Measurements from ENCODE around the gene SPATA31D4.
"Not testable (repeated sequence)": the region's sequence is repeated elsewhere in the genome, so short reads cannot be mapped to it uniquely, and the experiment has no call there.

SPATA31D4 gene

GRCh38 chr9:81928305-81928704 lies at the start of gene SPATA31D4:
Gene SPATA31D4, plus strand, starts transcription at chr9:81928428. Its CDS starts 86 bp downstream, at chr9:81928514.
- intact Hi-C loops (cut with DNase I); DNase-seq: not testable (repeated sequence)

- no peak for DNase-seq
- intact Hi-C loops (cut with DNase I), result no loop called here
Measured at GRCh38 chr9:81878530-81878929, 49.7 kb upstream of the SPATA31D4 start.

DNA sequence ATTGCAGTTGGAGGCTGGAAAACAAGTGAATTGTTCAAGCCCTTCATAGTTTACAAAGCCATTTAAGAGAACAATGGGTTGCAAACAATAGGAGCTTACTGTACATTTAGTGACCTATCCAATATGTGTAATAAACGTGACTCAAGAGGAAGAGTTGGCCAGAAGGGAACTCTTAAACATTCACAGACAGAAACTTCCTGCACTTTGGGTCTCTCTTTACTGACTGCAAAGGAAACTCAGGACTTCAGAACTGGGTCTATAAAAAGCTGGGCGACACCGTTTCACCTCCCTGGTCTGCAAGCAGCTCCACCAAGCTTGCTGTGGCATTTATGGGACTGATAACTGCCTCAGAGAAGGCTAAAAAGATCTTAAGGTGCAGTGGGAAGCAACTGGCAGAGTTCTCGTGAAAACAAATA lies 48.7 kb upstream of the SPATA31D4 start:
- intact Hi-C loops (cut with DNase I), result no loop called here

GRCh38 chr9:81885602-81886001 lies 42.6 kb upstream of the SPATA31D4 start:
- intact Hi-C loops (cut with DNase I), result no loop called here
- DNase-seq, result no peak

More for the DNA sequence above, 48.7 kb upstream of the SPATA31D4 start:
- DNase-seq, result no peak

DNA sequence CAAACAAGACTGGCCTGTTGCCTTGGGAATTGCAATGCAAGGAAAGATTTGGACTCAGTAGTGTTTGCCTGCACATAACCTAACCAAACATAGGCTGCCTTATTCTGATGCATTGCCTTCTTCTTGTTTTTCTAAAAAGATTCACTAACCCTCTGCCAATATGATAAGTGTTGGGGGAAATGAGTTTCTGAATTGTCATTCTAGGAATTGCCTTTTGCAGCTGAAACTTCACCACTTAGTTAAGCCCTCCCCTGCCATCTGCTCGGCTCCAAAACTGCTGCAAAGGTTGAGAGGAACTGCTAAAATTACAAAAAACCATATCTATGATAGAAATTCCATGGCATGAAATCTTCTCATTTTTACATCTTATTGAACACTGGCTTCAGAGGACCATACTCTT lies 41.6 kb upstream of the SPATA31D4 start:
- intact Hi-C loops (cut with DNase I), result no loop called here
- DNase-seq, result peak in 3 of 10 donors; percentile 10 to 81 (median 19)

DNA sequence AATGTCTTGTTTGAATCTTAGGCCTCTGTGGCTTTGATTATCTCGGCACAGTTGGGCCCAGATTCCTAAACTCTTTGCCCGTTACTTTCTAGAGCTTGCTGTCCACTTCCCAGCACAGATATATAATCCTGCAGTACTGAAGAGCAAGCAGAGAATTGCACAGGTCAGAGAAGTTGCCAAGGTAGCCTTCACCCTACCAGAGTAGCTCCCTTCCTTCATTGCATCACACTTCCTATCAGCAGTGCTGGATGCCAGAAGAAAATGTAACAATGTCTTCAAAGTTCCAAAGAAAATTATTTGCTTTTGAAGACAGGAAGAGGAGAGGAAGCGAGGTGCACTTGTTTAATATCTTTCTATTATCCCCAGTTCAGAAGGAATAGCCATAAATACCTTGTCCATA lies 38.1 kb upstream of the SPATA31D4 start:
- intact Hi-C loops (cut with DNase I), result no loop called here
- DNase-seq, result no peak

GRCh38 chr9:81892440-81892839 lies 35.8 kb upstream of the SPATA31D4 start:
- intact Hi-C loops (cut with DNase I), result no loop called here
- DNase-seq, result no peak

GRCh38 chr9:81893929-81894328 lies 34.3 kb upstream of the SPATA31D4 start:
- intact Hi-C loops (cut with DNase I), result no loop called here
- no peak for DNase-seq

GRCh38 chr9:81894891-81895290 lies 33.3 kb upstream of the SPATA31D4 start:
- intact Hi-C loops (cut with DNase I), result no loop called here
- no peak for DNase-seq

- intact Hi-C loops (cut with DNase I), result no loop called here
- DNase-seq, result no peak
Measured at GRCh38 chr9:81896070-81896469, 32.2 kb upstream of the SPATA31D4 start.

- no peak for DNase-seq
- intact Hi-C loops (cut with DNase I), result no loop called here
Measured at GRCh38 chr9:81898851-81899250, 29.4 kb upstream of the SPATA31D4 start.

GRCh38 chr9:81902196-81902595 lies 26.0 kb upstream of the SPATA31D4 start:
- no peak for DNase-seq
- intact Hi-C loops (cut with DNase I), result no loop called here

- intact Hi-C loops (cut with DNase I), result no loop called here
- DNase-seq, result no peak
Measured at GRCh38 chr9:81902626-81903025, 25.6 kb upstream of the SPATA31D4 start.

GRCh38 chr9:81906671-81907070 lies 21.6 kb upstream of the SPATA31D4 start:
- DNase-seq, result no peak
- intact Hi-C loops (cut with DNase I), result no loop called here

- intact Hi-C loops (cut with DNase I), result no loop called here
- no peak for DNase-seq
Measured at GRCh38 chr9:81912135-81912534, 16.1 kb upstream of the SPATA31D4 start.

- intact Hi-C loops (cut with DNase I), result no loop called here
- DNase-seq, result no peak
Measured at GRCh38 chr9:81915801-81916505, 12.3 kb upstream of the SPATA31D4 start.

DNA sequence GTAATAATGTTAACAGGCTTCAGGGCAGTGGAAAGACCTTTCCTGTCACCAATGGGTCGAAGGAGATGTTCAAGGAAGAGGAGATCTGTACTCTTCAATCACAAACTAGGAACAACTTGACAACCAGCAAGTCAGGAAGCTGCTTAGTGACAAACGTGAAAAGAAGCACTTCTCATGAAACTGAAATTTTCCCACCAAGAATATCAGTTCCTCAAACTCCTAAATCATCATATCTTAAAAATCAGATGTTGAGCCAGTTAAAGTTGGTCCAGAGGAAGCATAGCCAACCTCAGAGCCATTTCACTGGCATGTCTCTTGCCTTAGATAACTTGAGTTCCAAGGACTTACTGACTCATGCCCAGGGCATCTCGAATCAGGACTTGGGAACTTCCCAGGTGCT lies 9.7 kb upstream of the SPATA31D4 start:
- intact Hi-C loops (cut with DNase I); DNase-seq: not testable (repeated sequence)

- DNase-seq; intact Hi-C loops (cut with DNase I): not testable (repeated sequence)
Measured at GRCh38 chr9:81930147-81930546, 1.9 kb downstream of the SPATA31D4 start.

- DNase-seq; intact Hi-C loops (cut with DNase I): not testable (repeated sequence)
Measured at GRCh38 chr9:81933547-81933946, 5.3 kb downstream of the SPATA31D4 start.

- intact Hi-C loops (cut with DNase I); DNase-seq: not testable (repeated sequence)
Measured at GRCh38 chr9:81943393-81943792, 15.2 kb downstream of the SPATA31D4 start, which contains the start of gene SPATA31D3. Gene SPATA31D3, plus strand, starts transcription at chr9:81943500. Its CDS starts 86 bp downstream, at chr9:81943586.

DNA sequence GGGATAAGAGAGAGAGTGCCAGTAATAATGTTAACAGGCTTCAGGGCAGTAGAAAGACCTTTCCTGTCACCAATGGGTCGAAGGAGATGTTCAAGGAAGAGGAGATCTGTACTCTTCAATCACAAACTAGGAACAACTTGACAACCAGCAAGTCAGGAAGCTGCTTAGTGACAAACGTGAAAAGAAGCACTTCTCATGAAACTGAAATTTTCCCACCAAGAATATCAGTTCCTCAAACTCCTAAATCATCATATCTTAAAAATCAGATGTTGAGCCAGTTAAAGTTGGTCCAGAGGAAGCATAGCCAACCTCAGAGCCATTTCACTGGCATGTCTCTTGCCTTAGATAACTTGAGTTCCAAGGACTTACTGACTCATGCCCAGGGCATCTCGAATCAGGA lies 20.4 kb downstream of the SPATA31D4 start:
- DNase-seq; intact Hi-C loops (cut with DNase I): not testable (repeated sequence)

GRCh38 chr9:81953096-81953495 lies 24.9 kb downstream of the SPATA31D4 start:
- intact Hi-C loops (cut with DNase I), result no loop called here
- no peak for DNase-seq
